ENCODE measurements around the gene PHYHD1. TPM values are rescaled to one million over a fixed set of nuclear protein-coding genes. Genes with fewer than 3 reads are reported as not detected.

Gene PHYHD1
- total RNA-seq, 2 experiments from 2014 or later, result 83.5 to 150 TPM

GRCh38 chr9:128902351-128903078 is 18.3 kb upstream of the PHYHD1 start:
- no TSS peak for BruUV-seq (replicated peaks)
- Histone ChIP-seq H3K9me2 (ENCODE audit: insufficient read depth, low read length) (no peaks in the 10 kb centered on the region), H3K4me1 (ENCODE audit: insufficient read depth, low read length, poor library complexity, severe bottlenecking) (peaks cover 39% of the 10 kb centered on the region), H3K79me2 (ENCODE audit: insufficient read depth, low read depth, low read length) (0 out of 2 replicates have a peak, but pooled peaks cover 3% of the 10 kb centered on the region), H3K9me3 (ENCODE audit: low read length) (no peaks in the 10 kb centered on the region), H4K20me1 (ENCODE audit: insufficient read depth, low read length) (no peaks in the 10 kb centered on the region), H3K36me3 (ENCODE audit: insufficient read depth, low read length) (peaks cover 35% of the 10 kb centered on the region), H2AFZ (ENCODE audit: low read length) (peak overlapping the region; percentile 38; the same call in 1 of the 2 replicates), H3K4me2 (ENCODE audit: low read length) (peak overlapping the region; percentile 78), H3K4me3 (ENCODE audit: low read depth, low read length, poor library complexity, severe bottlenecking) (peak overlapping the region; percentile 44), H3K27ac (ENCODE audit: low read depth, low read length, poor library complexity, severe bottlenecking) (peak overlapping the region; percentile 85)
- DNase-seq (ENCODE audit: low spot score), result peak; percentile 91
- intact Hi-C loops (cut with micrococcal nuclease; ENCODE audit: unreplicated experiment), result loop anchor here (1.0 kb wide), 1 partner anchor 19 kb away; no protein-coding TSS in a partner anchor
- no peak for TF ChIP-seq EZH2phosphoT487 (IDR thresholded peaks at IDR 0.05; ENCODE audit: borderline replicate concordance, low read depth, low read length)
- no peak for TF ChIP-seq CTCF (conservative IDR thresholded peaks at IDR 0.05; ENCODE audit: low read length)
- ChIA-PET POLR2A (interaction anchor here (0.6 kb wide), 1 partner anchor 20 kb away, joined by 3 read pairs; no protein-coding TSS in a partner anchor), CTCF (ENCODE audit: unreplicated experiment) (no interaction called here)

GRCh38 chr9:128903079-128903461 is 17.7 kb upstream of the PHYHD1 start:
- intact Hi-C loops (cut with micrococcal nuclease; ENCODE audit: unreplicated experiment), result no loop called here

GRCh38 chr9:128903871-128904620 is 16.7 kb upstream of the PHYHD1 start:
- no TSS peak for BruUV-seq (replicated peaks)
- peaks cover 32% of the 10 kb centered on the region for H3K4me1 ChIP-seq (ENCODE audit: insufficient read depth, low read length, poor library complexity, severe bottlenecking)
- TF ChIP-seq EZH2phosphoT487 (IDR thresholded peaks at IDR 0.05; ENCODE audit: borderline replicate concordance, low read depth, low read length), result no peak
- TF ChIP-seq CTCF (conservative IDR thresholded peaks at IDR 0.05; ENCODE audit: low read length), result no peak
- 0 out of 2 replicates have a peak, but pooled peaks cover 3% of the 10 kb centered on the region for H3K79me2 ChIP-seq (ENCODE audit: insufficient read depth, low read depth, low read length)
- H3K9me2 ChIP-seq (ENCODE audit: insufficient read depth, low read length), result no peaks in the 10 kb centered on the region
- no peak for DNase-seq (ENCODE audit: low spot score)
- no peak overlapping the region for H3K27ac ChIP-seq (ENCODE audit: low read depth, low read length, poor library complexity, severe bottlenecking)
- H2AFZ ChIP-seq (ENCODE audit: low read length), result no peak overlapping the region
- H4K20me1 ChIP-seq (ENCODE audit: insufficient read depth, low read length), result no peaks in the 10 kb centered on the region
- CTCF ChIA-PET (ENCODE audit: unreplicated experiment), result no interaction called here
- intact Hi-C loops (cut with micrococcal nuclease; ENCODE audit: unreplicated experiment), result no loop called here
- POLR2A ChIA-PET, result interaction anchor here (0.7 kb wide), 1 partner anchor 1093 kb away, joined by 5 read pairs; no protein-coding TSS in a partner anchor
- H3K4me3 ChIP-seq (ENCODE audit: low read depth, low read length, poor library complexity, severe bottlenecking), result no peak overlapping the region
- peaks cover 36% of the 10 kb centered on the region for H3K36me3 ChIP-seq (ENCODE audit: insufficient read depth, low read length)
- H3K9me3 ChIP-seq (ENCODE audit: low read length), result no peaks in the 10 kb centered on the region
- no peak overlapping the region for H3K4me2 ChIP-seq (ENCODE audit: low read length)

More at GRCh38 chr9:128903079-128903461, 17.7 kb upstream of the PHYHD1 start:
- Histone ChIP-seq H3K27ac (ENCODE audit: low read depth, low read length, poor library complexity, severe bottlenecking) (peak overlapping the region; percentile 85), H3K4me2 (ENCODE audit: low read length) (peak overlapping the region; percentile 78), H3K4me3 (ENCODE audit: low read depth, low read length, poor library complexity, severe bottlenecking) (no peak overlapping the region), H2AFZ (ENCODE audit: low read length) (no peak overlapping the region), H4K20me1 (ENCODE audit: insufficient read depth, low read length) (no peaks in the 10 kb centered on the region), H3K9me3 (ENCODE audit: low read length) (no peaks in the 10 kb centered on the region), H3K79me2 (ENCODE audit: insufficient read depth, low read depth, low read length) (0 out of 2 replicates have a peak, but pooled peaks cover 3% of the 10 kb centered on the region), H3K9me2 (ENCODE audit: insufficient read depth, low read length) (no peaks in the 10 kb centered on the region), H3K4me1 (ENCODE audit: insufficient read depth, low read length, poor library complexity, severe bottlenecking) (peaks cover 38% of the 10 kb centered on the region), H3K36me3 (ENCODE audit: insufficient read depth, low read length) (peaks cover 36% of the 10 kb centered on the region)
- no TSS peak for BruUV-seq (replicated peaks)
- ChIA-PET CTCF (ENCODE audit: unreplicated experiment) (no interaction called here), POLR2A (interaction anchor here (0.7 kb wide), 1 partner anchor 1094 kb away, joined by 5 read pairs; no protein-coding TSS in a partner anchor)
- no peak for DNase-seq (ENCODE audit: low spot score)
- no peak for TF ChIP-seq EZH2phosphoT487 (IDR thresholded peaks at IDR 0.05; ENCODE audit: borderline replicate concordance, low read depth, low read length)
